ENCODE measurements around the gene TMEM245.

- TF ChIP-seq EZH2 (IDR thresholded peaks at IDR 0.05; ENCODE audit: low read length, missing control alignments): no peak
- TF ChIP-seq CTCF (conservative IDR thresholded peaks at IDR 0.05 in 1 of 2, IDR thresholded peaks at IDR 0.05 in 1 of 2; ENCODE audit: low read depth in 1 of 2, low read length in 2 of 2): no peak
These were observed 114.1 kb downstream of the TMEM245 start for GRCh38 chr9:109005678-109006077.
